GM12878 (cell line): Measurements from ENCODE around the gene MGAT5. TPM values are rescaled to one million over a fixed set of nuclear protein-coding genes. Genes with fewer than 3 reads are reported as not detected.

ENCODE experiments used
- ATAC-seq: fragments of 200-7000 bp; cut with Tn5 transposase; 3 replicates; pipeline ENCODE4 v1.9.1; 2020; ENCODE audit warnings: mild to moderate bottlenecking, moderate library complexity
- BruUV-seq: library from RNA; stranded (reverse); fragments of 400-500 nt; replicated peaks from 2 replicates; lab custom pipeline; 2021; lab: Mats Ljungman, UMichigan
- CTCF ChIA-PET: fragments of 300-600 bp; sonication (Branson Sonifier 250); formaldehyde crosslinking; extraction: SDS; loops from one replicate; lab custom pipeline; 2021; ENCODE audit warnings: inconsistent platforms; lab: Yijun Ruan, JAX
- POLR2A ChIA-PET: fragments of 350-600 bp; formaldehyde crosslinking; extraction: SDS; loops from one replicate; lab custom pipeline; 2021; ENCODE audit warnings: inconsistent platforms; lab: Charles Lee
- RAD21 ChIA-PET: fragments of 300-600 bp; sonication (Branson Sonifier 250); formaldehyde crosslinking; loops from one replicate; lab custom pipeline; 2023; ENCODE audit warnings: antibody characterized with exemption; ENCODE audit not compliant: unreplicated experiment; lab: Charles Lee
- SMC1A ChIA-PET: fragments of 300-600 bp; sonication (Branson Sonifier 250); formaldehyde crosslinking; loops from one replicate; lab custom pipeline; 2023; ENCODE audit not compliant: unreplicated experiment, uncharacterized antibody; lab: Charles Lee
- DNase-seq: peaks from one replicate; pipeline ENCODE4 v3.0.0-alpha.2; 2011; ENCODE audit warnings: low read depth, low spot score
- FAIRE-seq: peaks from 3 replicates; lab custom pipeline; 2011; peaks lifted over from hg19 to GRCh38; lab: Jason Lieb, UNC
- H2AFZ ChIP-seq: 2 replicates; pipeline ENCODE4 v1.6.0; 2011; ENCODE audit warnings: low read depth, low read length, control low read depth; ENCODE audit not compliant: control insufficient read depth
- H3K27ac ChIP-seq: 2 replicates; pipeline ENCODE4 v1.5.1; 2011; ENCODE audit warnings: control low read depth; ENCODE audit not compliant: control insufficient read depth, insufficient read depth
- H3K27me3 ChIP-seq, 2 experiments: replicated peaks in 1 of 2; 2 replicates each; pipeline versions ENCODE4 v1.6.0 to v1.6.1; 2011; ENCODE audit warnings: low read length in 1 of 2; ENCODE audit not compliant: control insufficient read depth in 2 of 2, insufficient read depth in 2 of 2
- H3K36me3 ChIP-seq, 2 experiments: 2 replicates each; pipeline ENCODE4 v1.5.1; 2011; ENCODE audit warnings: low read length in 1 of 2; ENCODE audit not compliant: control insufficient read depth in 2 of 2, insufficient read depth in 2 of 2
- H3K4me1 ChIP-seq: 2 replicates; pipeline ENCODE4 v1.6.1; 2011; ENCODE audit warnings: mild to moderate bottlenecking, low read length, moderate library complexity, mixed read lengths; ENCODE audit not compliant: control insufficient read depth, insufficient read depth
- H3K4me2 ChIP-seq: 2 replicates; pipeline ENCODE4 v1.6.0; 2011; ENCODE audit warnings: control low read depth; ENCODE audit not compliant: control insufficient read depth, insufficient read depth
- H3K4me3 ChIP-seq: fragments of 200-600 bp; sonication (generic); 2 replicates; pipeline ENCODE4 v1.5.1; 2016
- H3K79me2 ChIP-seq: 2 replicates; pipeline ENCODE4 v1.6.0; 2011; ENCODE audit warnings: low read length; ENCODE audit not compliant: control insufficient read depth, insufficient read depth
- H3K9ac ChIP-seq: 2 replicates; pipeline ENCODE4 v1.8.0; 2011; ENCODE audit warnings: low read length, control low read depth, mixed read lengths; ENCODE audit not compliant: control insufficient read depth, insufficient read depth
- H3K9me3 ChIP-seq: replicated peaks from 3 replicates; pipeline ENCODE4 v1.5.1; 2011; ENCODE audit warnings: mild to moderate bottlenecking, low read length; ENCODE audit not compliant: control insufficient read depth, insufficient read depth
- H4K20me1 ChIP-seq: 2 replicates; pipeline ENCODE4 v1.6.0; 2011; ENCODE audit not compliant: control insufficient read depth, insufficient read depth
- BMI1 ChIP-seq: fragments of 450-650 bp; IDR thresholded peaks from 2 replicates; pipeline ENCODE4 v1.6.1; 2016; ENCODE audit warnings: mild to moderate bottlenecking, moderate library complexity, borderline replicate concordance
- E2F8 ChIP-seq: fragments of 450-650 bp; IDR thresholded peaks from 2 replicates; pipeline ENCODE4 v1.6.1; 2018; ENCODE audit warnings: mild to moderate bottlenecking, low read depth, moderate library complexity; ENCODE audit not compliant: partially characterized antibody
- EGR1 ChIP-seq, 2 experiments: IDR thresholded peaks; 1 replicate in 1 of 2; 2 replicates in 1 of 2; pipeline ENCODE4 v1.6.1; 2011 to 2012; ENCODE audit warnings: low read depth in 2 of 2, low read length in 2 of 2, borderline replicate concordance in 1 of 2, mild to moderate bottlenecking in 1 of 2, moderate library complexity in 1 of 2
- FOS ChIP-seq: IDR thresholded peaks from 3 replicates; pipeline ENCODE4 v1.6.1; 2011; ENCODE audit warnings: borderline replicate concordance; ENCODE audit not compliant: insufficient read length; ENCODE audit errors: extremely low read depth
- HDAC2 ChIP-seq: fragments of 200-600 bp; sonication (generic); IDR thresholded peaks from 2 replicates; pipeline ENCODE4 v1.6.1; 2017
- KLF5 ChIP-seq: fragments of 450-650 bp; IDR thresholded peaks from 2 replicates; pipeline ENCODE4 v1.6.1; 2014; ENCODE audit warnings: mild to moderate bottlenecking; ENCODE audit not compliant: partially characterized antibody
- MYB ChIP-seq: fragments of 150-350 bp; IDR thresholded peaks from 2 replicates; pipeline ENCODE4 v1.6.1; 2014; ENCODE audit warnings: mild to moderate bottlenecking, low read depth, low read length, borderline replicate concordance
- NR2C2 ChIP-seq: IDR thresholded peaks from 2 replicates; pipeline ENCODE4 v1.6.1; 2011; ENCODE audit warnings: borderline replicate concordance, low read depth; ENCODE audit not compliant: control insufficient read depth, insufficient read length
- RCOR1 ChIP-seq: conservative IDR thresholded peaks from 2 replicates; pipeline ENCODE4 v1.6.1; 2012; ENCODE audit warnings: low read depth, low read length, improper control_type of control experiment
- SP1 ChIP-seq: IDR thresholded peaks from one replicate; pipeline ENCODE4 v1.6.1; 2011; ENCODE audit warnings: low read depth, low read length
- TCF12 ChIP-seq: IDR thresholded peaks from 2 replicates; pipeline ENCODE4 v1.6.1; 2011; ENCODE audit warnings: low read depth, mild to moderate bottlenecking, low read length
- ZBTB11 ChIP-seq: fragments of 450-650 bp; formaldehyde crosslinking; IDR thresholded peaks from 2 replicates; pipeline ENCODE4 v1.5.0; 2022; ENCODE audit warnings: mild to moderate bottlenecking, missing genetic modification characterization
- ZBTB33 ChIP-seq: fragments of 450-650 bp; IDR thresholded peaks from 2 replicates; pipeline ENCODE4 v1.6.1; 2017; ENCODE audit warnings: mild to moderate bottlenecking
- WGBS: methylation state at CpG from one replicate; pipeline ENCODE4 v1.1.6; 2016; ENCODE audit warnings: low lambda C conversion rate; ENCODE audit not compliant: insufficient replicate concordance, insufficient coverage; ENCODE audit errors: missing lambda C conversion rate; 5-methylcytosine and 5-hydroxymethylcytosine counted together
- in situ Hi-C: fragments of 300-500 bp; cut with MboI; formaldehyde crosslinking; loops from 9 replicates; pipeline ENCODE4 v1.14.3; 2018; ENCODE audit warnings: mixed read lengths
- intact Hi-C: fragments of 100-400 bp; cut with micrococcal nuclease; formaldehyde crosslinking; loops from one replicate; pipeline ENCODE4 v1.14.2; 2022; ENCODE audit not compliant: unreplicated experiment
- polyA plus RNA-seq, 11 experiments: library from polyadenylated mRNA; depleted of rRNA in 4 of 11; unstranded in 6 of 11; stranded (reverse) in 5 of 11; fragments of >200 nt; fragmentation: Nextera tagmentation in 4 of 11; fragmentation: Illumina TruSeq in 1 of 11; extraction: Ambion mirVana in 4 of 11; extraction: Trizol in 1 of 11; gene quantifications; 1 replicate in 1 of 11; 2 replicates in 10 of 11; pipeline versions ENCODE4 v1.2.1 to v1.2.3, GENCODE V29; 2011 to 2016; ENCODE audit warnings: inconsistent platforms in 2 of 11, missing spikeins in 2 of 11, low read depth in 1 of 11
- total RNA-seq, 4 experiments: library from RNA; depleted of rRNA in 3 of 4; stranded (reverse); fragments of >200 nt in 3 of 4; fragmentation: Illumina TruSeq in 1 of 4; extraction: Trizol in 1 of 4; gene quantifications; 2 replicates each; pipeline versions ENCODE4 v1.2.1 to v1.2.3, GENCODE V29; 2013 to 2021

MGAT5 gene
- total and polyA plus RNA-seq, 10 of the 15 experiments (the other 5 are each of a cell fraction or from before 2014, with no cell fraction given): 4.9 to 104 (median 36.2) TPM

GRCh38 chr2:134315471-134315870, 61.6 kb downstream of the MGAT5 start:
- Histone ChIP-seq H3K36me3 (peaks cover 18% of the 10 kb centered on the region in 2 experiments), H3K9ac (no peak overlapping the region), H3K9me3 (no peaks in the 10 kb centered on the region), H4K20me1 (no peaks in the 10 kb centered on the region), H3K4me3 (no peak overlapping the region), H3K4me2 (no peak overlapping the region), H3K4me1 (peaks cover 14% of the 10 kb centered on the region), H3K27ac (no peak overlapping the region), H3K27me3 (no peaks in the 10 kb centered on the region), H3K79me2 (peaks cover 23% of the 10 kb centered on the region), H2AFZ (no peak overlapping the region)
- SMC1A ChIA-PET: interaction anchor here (1.5 to 1.7 kb wide), 2 partner anchors 11 to 25 kb away, joined by 5 read pairs; no protein-coding TSS in a partner anchor
- FAIRE-seq: no peak
- POLR2A ChIA-PET: no interaction called here
- BruUV-seq: no TSS peak
- DNase-seq: no peak
- TF ChIP-seq FOS (no peak), NR2C2 (no peak), HDAC2 (no peak), SP1 (no peak), EGR1 (IDR thresholded peaks at IDR 0.05; ENCODE audit: borderline replicate concordance in 1 of 2, low read depth in 2 of 2, low read length in 2 of 2) (no peak), ZBTB11 (CRISPR knock-in tag) (no peak), ZBTB33 (no peak), BMI1 (no peak), E2F8 (no peak), MYB (no peak), RCOR1 (no peak), KLF5 (no peak), TCF12 (no peak)
- intact Hi-C loops: no loop called here
- in situ Hi-C loops: no loop called here
- no peak for ATAC-seq
- CTCF ChIA-PET: interaction anchor here (0.9 to 1.0 kb wide), 2 partner anchors 19 to 97 kb away, joined by 3 read pairs; no protein-coding TSS in a partner anchor
- WGBS: 93% methylated on average over 2 of the region's 2 CpGs
- RAD21 ChIA-PET: no interaction called here
